Measurements from ENCODE around the gene HNRNPA3. TPM values are rescaled to one million over a fixed set of nuclear protein-coding genes. Genes with fewer than 3 reads are reported as not detected.
"Not testable (repeated sequence)": the region's sequence is repeated elsewhere in the genome, so short reads cannot be mapped to it uniquely, and the experiment has no call there.

The HNRNPA3 gene
- total RNA-seq, 1 experiment from 2014 or later, result 332 TPM

DNA sequence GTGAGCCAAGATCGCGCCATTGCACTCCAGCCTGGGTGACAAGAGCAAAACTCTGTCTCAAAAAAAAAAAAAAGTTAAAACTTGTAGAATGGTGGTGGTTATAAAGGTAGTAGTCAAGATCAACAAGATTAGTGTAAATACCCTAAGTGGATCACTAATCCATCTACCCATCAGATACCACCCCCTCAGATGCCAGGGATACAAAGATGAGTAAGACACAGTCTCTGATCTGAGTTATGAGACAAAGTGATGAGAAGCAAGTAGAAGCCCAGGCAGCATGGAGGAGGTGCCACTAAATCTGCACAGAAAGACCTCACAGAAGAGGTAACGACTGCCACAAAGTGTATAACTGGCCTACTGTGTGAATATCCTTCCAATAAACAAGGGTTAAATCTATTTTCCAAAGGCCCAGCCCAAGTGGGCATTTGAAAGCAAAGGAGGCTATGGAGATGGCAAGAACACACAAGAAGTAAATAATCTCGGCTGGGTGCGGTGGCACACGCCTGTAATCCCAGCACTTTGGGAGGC is 31.7 kb downstream of the HNRNPA3 start:
- Histone ChIP-seq H3K36me3 (ENCODE audit: control insufficient read depth, insufficient read depth, low read length) (no peaks in the 10 kb centered on the region), H3K27me3 (replicated peaks; ENCODE audit: control insufficient read depth, insufficient read depth, low read length) (no peaks in the 10 kb centered on the region), H3K4me3 (ENCODE audit: low read depth, low read length) (no peak overlapping the region), H3K9me3 (no peaks in the 10 kb centered on the region), H3K4me1 (peaks cover 30% of the 10 kb centered on the region)
- Mint-ChIP-seq H3K36me3 (ENCODE audit: insufficient read depth, unreplicated experiment) (peaks cover 66% of the 10 kb centered on the region), H3K4me1 (ENCODE audit: low read depth, unreplicated experiment) (peaks cover 36% of the 10 kb centered on the region), H3K4me3 (ENCODE audit: unreplicated experiment) (no peak overlapping the region), H3K27ac (ENCODE audit: unreplicated experiment) (peak overlapping the region; percentile 72), H3K27me3 (ENCODE audit: insufficient read depth, unreplicated experiment) (no peaks in the 10 kb centered on the region), H3K9me3 (ENCODE audit: unreplicated experiment) (no peaks in the 10 kb centered on the region)
- no peak for TF ChIP-seq CTCF (IDR thresholded peaks at IDR 0.05; ENCODE audit: insufficient read depth in 1 of 2, low read depth in 1 of 2, low read length in 1 of 2, severe bottlenecking in 1 of 2, unreplicated experiment in 1 of 2)
- intact Hi-C loops (cut with micrococcal nuclease; ENCODE audit: unreplicated experiment), result no loop called here
- POLR2A ChIA-PET, result interaction anchor here (0.8 kb wide), 1 partner anchor 19 kb away, joined by 13 read pairs; no protein-coding TSS in a partner anchor
- no peak for DNase-seq
- CTCF ChIA-PET, result no interaction called here
- BruUV-seq (replicated peaks), result no TSS peak

GRCh38 chr2:177245010-177245422 is 32.4 kb downstream of the HNRNPA3 start:
- ChIA-PET POLR2A (interaction anchor here (0.6 to 0.8 kb wide), 2 partner anchors 18 to 80 kb away, joined by 5 to 13 read pairs; no protein-coding TSS in a partner anchor), CTCF (no interaction called here)
- H3K36me3 Mint-ChIP-seq (ENCODE audit: insufficient read depth, unreplicated experiment), result peaks cover 64% of the 10 kb centered on the region
- peaks cover 28% of the 10 kb centered on the region for H3K4me1 ChIP-seq
- TF ChIP-seq CTCF (IDR thresholded peaks at IDR 0.05; ENCODE audit: insufficient read depth in 1 of 2, low read depth in 1 of 2, low read length in 1 of 2, severe bottlenecking in 1 of 2, unreplicated experiment in 1 of 2), result no peak
- no peaks in the 10 kb centered on the region for H3K27me3 ChIP-seq (replicated peaks; ENCODE audit: control insufficient read depth, insufficient read depth, low read length)
- no peaks in the 10 kb centered on the region for H3K27me3 Mint-ChIP-seq (ENCODE audit: insufficient read depth, unreplicated experiment)
- no peak overlapping the region for H3K4me3 Mint-ChIP-seq (ENCODE audit: unreplicated experiment)
- peak overlapping the region; percentile 72 for H3K27ac Mint-ChIP-seq (ENCODE audit: unreplicated experiment)
- intact Hi-C loops (cut with micrococcal nuclease; ENCODE audit: unreplicated experiment), result no loop called here
- DNase-seq, result no peak
- BruUV-seq (replicated peaks), result no TSS peak
- no peaks in the 10 kb centered on the region for H3K36me3 ChIP-seq (ENCODE audit: control insufficient read depth, insufficient read depth, low read length)
- peaks cover 38% of the 10 kb centered on the region for H3K4me1 Mint-ChIP-seq (ENCODE audit: low read depth, unreplicated experiment)
- no peaks in the 10 kb centered on the region for H3K9me3 Mint-ChIP-seq (ENCODE audit: unreplicated experiment)
- no peaks in the 10 kb centered on the region for H3K9me3 ChIP-seq
- no peak overlapping the region for H3K4me3 ChIP-seq (ENCODE audit: low read depth, low read length)

DNA sequence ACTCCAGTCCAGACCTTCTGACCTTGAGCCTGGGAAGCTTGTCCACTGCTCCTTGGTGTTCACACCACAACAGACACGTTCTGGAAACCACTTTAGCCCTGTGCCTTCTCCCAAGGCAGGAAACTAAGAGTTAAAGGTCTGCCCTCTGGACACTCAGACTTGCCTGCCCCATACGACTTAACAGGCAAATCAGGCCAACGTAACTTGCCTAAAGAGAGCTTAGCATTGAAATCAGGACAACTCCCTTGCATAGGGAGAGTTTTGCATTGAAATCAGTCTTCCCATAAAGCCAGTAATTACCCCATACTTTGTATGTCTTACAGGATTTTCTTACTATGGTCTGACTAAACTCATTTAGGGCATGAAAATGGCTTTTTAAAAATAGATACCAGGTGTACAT is 33.4 kb downstream of the HNRNPA3 start:
- H3K36me3 Mint-ChIP-seq (ENCODE audit: insufficient read depth, unreplicated experiment), result peaks cover 56% of the 10 kb centered on the region
- no peak overlapping the region for H3K4me3 ChIP-seq (ENCODE audit: low read depth, low read length)
- no TSS peak for BruUV-seq (replicated peaks)
- H3K9me3 ChIP-seq, result no peaks in the 10 kb centered on the region
- CTCF ChIA-PET, result no interaction called here
- H3K27ac Mint-ChIP-seq (ENCODE audit: unreplicated experiment), result no peak overlapping the region
- no peak for TF ChIP-seq CTCF (IDR thresholded peaks at IDR 0.05; ENCODE audit: insufficient read depth in 1 of 2, low read depth in 1 of 2, low read length in 1 of 2, severe bottlenecking in 1 of 2, unreplicated experiment in 1 of 2)
- no peaks in the 10 kb centered on the region for H3K36me3 ChIP-seq (ENCODE audit: control insufficient read depth, insufficient read depth, low read length)
- POLR2A ChIA-PET, result no interaction called here
- H3K4me3 Mint-ChIP-seq (ENCODE audit: unreplicated experiment), result no peak overlapping the region
- H3K27me3 Mint-ChIP-seq (ENCODE audit: insufficient read depth, unreplicated experiment), result no peaks in the 10 kb centered on the region
- H3K27me3 ChIP-seq (replicated peaks; ENCODE audit: control insufficient read depth, insufficient read depth, low read length), result no peaks in the 10 kb centered on the region
- no peaks in the 10 kb centered on the region for H3K9me3 Mint-ChIP-seq (ENCODE audit: unreplicated experiment)
- peaks cover 20% of the 10 kb centered on the region for H3K4me1 ChIP-seq
- intact Hi-C loops (cut with micrococcal nuclease; ENCODE audit: unreplicated experiment), result no loop called here
- peaks cover 41% of the 10 kb centered on the region for H3K4me1 Mint-ChIP-seq (ENCODE audit: low read depth, unreplicated experiment)
- no peak for DNase-seq

- H3K36me3 ChIP-seq (ENCODE audit: control insufficient read depth, insufficient read depth, low read length); CTCF ChIA-PET; H3K9me3 Mint-ChIP-seq (ENCODE audit: unreplicated experiment); POLR2A ChIA-PET; H3K4me3 ChIP-seq (ENCODE audit: low read depth, low read length); H3K27me3 ChIP-seq (replicated peaks; ENCODE audit: control insufficient read depth, insufficient read depth, low read length); H3K9me3 ChIP-seq; H3K27me3 Mint-ChIP-seq (ENCODE audit: insufficient read depth, unreplicated experiment); BruUV-seq (replicated peaks); H3K4me3 Mint-ChIP-seq (ENCODE audit: unreplicated experiment); H3K27ac Mint-ChIP-seq (ENCODE audit: unreplicated experiment); intact Hi-C loops (cut with micrococcal nuclease; ENCODE audit: unreplicated experiment); DNase-seq: not testable (repeated sequence)
- peaks cover 41% of the 10 kb centered on the region for H3K4me1 Mint-ChIP-seq (ENCODE audit: low read depth, unreplicated experiment)
- peaks cover 20% of the 10 kb centered on the region for H3K4me1 ChIP-seq
- peaks cover 56% of the 10 kb centered on the region for H3K36me3 Mint-ChIP-seq (ENCODE audit: insufficient read depth, unreplicated experiment)
Observed at GRCh38 chr2:177246523-177247030, 34.0 kb downstream of the HNRNPA3 start.
